Activated CD4-positive, alpha-beta T cell treated with anti-CD3 and anti-CD28 coated beads, Interleukin-2, amount 50 U/mL, for 4 hours (primary cell): Measurements from ENCODE around the gene PGAP2.
"Not testable (repeated sequence)": the region's sequence is repeated elsewhere in the genome, so short reads cannot be mapped to it uniquely, and the experiment has no call there.

Source experiments
- DNase-seq, 2 experiments: peaks; one replicate each; pipeline ENCODE4 v3.0.0-alpha.2; 2020

The PGAP2 gene

DNA sequence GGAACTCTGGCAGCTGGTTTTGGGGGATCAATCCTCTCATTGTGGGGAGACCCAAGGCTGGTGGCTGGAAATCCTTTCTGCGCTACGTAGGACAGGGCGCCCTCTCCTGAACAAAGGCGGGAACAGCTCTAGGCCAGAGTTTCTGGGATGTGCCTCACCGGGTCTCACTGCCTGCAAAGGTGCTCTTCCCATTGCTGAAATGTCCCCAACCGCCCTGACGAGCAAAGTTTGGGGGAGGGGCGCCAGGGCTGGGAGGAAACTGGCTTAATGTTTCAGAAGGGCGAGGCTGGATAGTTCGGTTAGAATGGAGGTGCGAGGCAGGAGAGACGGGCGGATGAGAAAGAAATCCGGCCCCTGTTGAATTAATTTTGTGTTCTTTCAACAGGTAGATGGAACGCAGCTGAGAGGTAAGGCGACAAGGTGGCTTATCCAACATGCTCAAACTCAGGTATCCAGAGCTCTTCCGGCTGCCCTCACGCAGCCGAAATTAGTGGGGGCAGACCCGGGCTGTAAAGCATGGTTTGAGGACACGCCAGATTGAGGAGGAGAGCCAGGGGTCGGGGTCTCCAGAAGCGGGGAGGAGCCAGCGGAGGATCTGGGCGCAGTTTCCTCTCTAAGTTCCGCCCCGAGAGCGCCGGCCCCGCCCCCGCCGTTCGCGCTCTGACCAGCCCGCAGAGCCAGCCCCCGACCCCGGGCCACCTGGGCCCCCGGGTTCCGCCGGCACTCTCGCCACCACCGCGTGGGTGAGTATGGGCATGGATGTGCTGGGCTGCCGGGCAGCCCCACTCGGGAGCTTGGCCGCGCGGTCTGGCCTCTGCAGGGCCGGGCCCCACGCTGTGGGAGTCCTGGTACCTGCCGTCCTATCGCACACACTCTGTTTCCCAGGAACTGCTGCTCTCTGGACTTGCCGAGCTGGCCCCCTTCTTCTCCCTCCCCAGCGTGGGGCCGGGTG, at the start of gene PGAP2:
PGAP2 (plus strand) TSS at position 652 of the 952 bp plus-strand sequence. CDS start 2,700 bp downstream, outside the sequence.
- peak; percentile 40 to 42 for DNase-seq

DNA sequence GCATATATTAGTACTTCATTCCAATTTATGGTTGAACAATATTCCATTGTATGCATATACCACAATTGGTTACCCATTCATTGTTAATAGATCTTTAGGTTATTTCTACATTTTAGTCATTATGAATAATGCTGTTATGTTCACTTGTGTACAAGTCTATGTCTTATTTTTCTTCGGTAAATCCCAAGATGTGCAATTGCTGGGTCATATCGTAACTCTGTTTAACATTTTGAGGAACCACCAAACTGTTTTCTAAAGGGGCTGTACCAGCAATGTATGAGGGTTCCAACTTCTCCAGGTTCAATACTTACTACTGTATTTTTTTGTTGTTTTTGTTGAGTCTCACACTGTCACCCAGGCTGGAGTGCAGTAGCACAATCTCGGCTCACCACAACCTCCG, 44.1 kb upstream of the PGAP2 start:
- no peak for DNase-seq

DNA sequence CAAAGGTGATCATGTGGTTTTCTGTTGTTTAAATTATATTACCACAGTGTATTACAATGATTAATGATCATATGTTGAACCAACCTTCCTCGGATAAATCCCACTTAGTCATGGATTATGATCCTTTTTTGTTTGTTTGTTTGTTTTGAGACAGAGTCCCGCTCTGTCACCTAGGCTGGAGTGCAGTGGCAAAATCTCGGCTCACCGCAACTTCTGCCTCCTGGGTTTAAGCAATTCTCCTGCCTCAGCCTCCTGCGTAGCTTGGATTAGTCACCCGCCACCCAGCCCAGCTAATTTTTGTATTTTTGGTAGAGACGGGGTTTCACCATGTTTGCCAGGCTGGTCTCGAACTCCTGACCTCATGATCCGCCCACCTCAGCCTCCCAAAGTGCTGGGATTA, 41.5 kb upstream of the PGAP2 start:
- not testable (repeated sequence) for DNase-seq

DNA sequence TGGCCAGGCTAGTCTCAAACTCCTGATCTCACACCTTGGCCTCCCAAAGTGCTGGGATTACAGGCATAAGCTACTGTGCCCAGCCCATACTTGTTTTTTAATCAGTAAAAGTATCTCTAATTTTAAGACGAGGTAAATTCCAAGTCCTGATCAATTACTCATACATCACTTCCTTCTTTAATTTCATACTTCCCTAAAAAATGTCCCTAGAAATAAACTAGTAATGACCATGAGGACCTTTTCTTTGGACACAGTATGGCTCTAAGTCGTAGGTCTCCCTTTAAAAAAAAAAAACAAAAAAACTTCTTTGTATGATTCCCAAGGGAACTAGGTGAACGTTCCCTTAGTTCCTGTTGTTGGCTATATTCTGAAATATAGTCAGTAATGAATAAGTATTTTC, 40.8 kb upstream of the PGAP2 start:
- DNase-seq, result no peak

- no peak for DNase-seq
Observed at GRCh38 chr11:3773180-3773579, 35.2 kb upstream of the PGAP2 start.

DNA sequence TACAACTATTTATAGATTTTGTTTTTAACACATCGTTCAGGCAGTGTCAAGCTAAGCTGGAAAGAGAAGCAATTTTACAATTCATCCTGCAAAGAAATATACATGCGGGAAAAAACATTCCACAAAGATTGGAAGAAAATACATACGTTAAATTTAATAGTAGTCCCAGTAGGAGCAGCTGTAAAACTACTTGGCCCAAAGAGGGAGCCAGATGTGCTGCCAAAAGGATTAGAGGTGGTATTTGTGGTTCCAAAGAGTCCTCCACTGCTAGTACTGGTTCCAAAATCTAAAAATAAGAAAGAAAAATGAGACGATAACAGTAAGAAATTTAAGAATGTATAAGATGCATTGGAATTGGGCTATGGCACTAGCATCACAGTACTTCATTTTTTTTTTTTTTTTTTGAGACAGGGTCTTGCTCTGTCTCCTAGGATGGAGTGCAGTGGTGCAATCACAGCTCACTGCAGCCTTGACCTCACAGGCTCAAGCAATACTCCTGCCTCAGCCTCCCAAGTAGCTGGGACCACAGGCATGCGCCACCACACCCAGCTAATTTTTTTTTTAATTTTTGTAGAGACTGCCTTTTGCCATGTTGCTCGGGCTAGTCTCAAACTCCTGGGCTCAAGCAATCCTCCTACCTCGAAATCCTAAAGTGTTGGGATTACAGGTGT, 32.5 kb upstream of the PGAP2 start:
- DNase-seq, result no peak

DNA sequence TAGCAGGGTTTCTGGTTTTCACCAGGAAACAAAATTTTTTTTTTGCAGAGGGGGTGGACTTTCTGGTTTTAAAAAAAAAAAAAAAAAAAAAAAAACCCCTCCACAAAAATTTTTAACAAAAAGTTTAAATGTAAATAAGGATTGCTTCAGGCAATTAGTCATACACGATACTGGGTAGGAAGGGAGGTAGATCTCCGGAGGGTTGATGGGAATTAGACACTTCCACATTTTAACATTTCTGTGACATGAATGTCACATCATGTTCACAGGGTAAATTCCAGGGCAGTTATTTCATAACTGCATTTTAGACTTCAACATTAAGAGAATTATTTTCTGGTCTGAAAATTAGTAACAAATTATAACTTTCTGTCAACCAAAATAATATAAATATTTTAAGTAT, 26.9 kb upstream of the PGAP2 start:
- DNase-seq, result no peak

- no peak for DNase-seq
Observed at GRCh38 chr11:3782963-3783362, 25.4 kb upstream of the PGAP2 start.

GRCh38 chr11:3783611-3784010, 24.7 kb upstream of the PGAP2 start:
- DNase-seq, result no peak

DNA sequence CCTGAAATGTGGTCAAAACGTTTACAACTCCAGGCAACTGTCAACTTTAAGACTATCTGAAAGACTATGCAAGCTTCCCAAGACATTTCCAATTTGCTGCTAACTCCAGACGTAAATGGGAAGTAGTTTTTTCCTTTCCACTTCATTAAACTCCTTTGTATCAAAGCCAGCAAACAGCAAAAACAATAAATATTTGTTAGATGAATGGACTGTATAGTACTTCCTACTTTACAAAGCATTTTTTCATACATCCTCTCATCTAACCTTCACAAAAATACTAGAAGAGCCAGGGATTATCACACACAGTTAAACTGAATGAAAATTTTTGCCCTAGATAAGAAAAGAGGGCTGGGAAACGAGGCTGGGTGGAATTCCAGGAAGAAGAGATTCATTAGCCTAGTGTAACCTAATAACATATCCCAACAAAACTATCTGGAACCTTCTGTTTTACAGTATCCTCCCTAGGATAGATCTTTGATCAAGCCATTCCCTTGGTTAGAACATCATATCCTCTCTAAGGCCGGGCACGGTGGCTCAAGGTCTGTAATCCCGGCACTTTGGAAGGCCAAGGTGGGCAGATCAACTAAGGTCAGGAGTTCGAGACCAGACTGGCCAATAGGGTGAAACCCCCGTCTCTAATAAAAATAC, 21.5 kb upstream of the PGAP2 start:
- DNase-seq, result no peak

GRCh38 chr11:3794387-3794786, 14.0 kb upstream of the PGAP2 start:
- DNase-seq, result not testable (repeated sequence)

DNA sequence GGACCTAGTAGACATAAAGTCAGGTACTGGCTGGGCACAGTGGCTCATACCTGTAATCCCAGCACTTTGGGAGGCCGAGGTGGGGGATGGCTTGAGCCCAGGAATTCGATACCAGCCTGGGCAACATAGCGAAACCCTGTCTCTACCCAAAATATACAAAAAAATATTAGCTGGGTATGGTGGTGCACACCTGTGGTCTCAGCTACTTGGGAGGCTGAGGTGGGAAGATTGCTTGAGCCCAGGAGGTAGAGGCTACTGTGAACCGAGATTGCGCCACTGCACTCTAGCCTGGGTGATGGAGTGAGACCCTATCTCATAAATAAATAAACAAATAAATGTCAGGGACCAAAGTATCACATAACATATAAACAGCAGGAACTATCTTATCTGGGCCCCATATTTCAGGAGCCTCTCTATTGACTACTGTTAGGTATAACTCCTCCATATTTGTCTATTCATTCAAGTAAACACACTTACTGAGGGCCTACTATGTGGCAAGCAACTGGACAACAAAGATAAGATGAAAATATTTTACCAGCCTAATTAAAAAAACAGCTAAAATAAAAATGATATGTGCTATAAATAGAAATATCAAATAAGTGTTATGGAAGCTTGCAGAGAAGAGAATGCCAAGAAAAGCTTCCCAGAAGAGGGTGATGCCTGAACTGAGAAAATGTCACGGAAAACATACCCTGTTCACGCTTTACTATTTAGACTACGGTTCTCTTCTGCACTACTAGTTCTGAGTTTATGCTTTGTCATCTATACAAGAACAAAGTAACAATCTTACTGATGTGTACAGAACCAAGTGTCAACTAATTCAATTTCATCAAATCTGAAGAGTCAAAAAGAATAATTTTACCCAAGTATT, 13.0 kb upstream of the PGAP2 start:
- DNase-seq, result no peak

- DNase-seq, result no peak
Observed at GRCh38 chr11:3796002-3796311, 12.4 kb upstream of the PGAP2 start.

DNA sequence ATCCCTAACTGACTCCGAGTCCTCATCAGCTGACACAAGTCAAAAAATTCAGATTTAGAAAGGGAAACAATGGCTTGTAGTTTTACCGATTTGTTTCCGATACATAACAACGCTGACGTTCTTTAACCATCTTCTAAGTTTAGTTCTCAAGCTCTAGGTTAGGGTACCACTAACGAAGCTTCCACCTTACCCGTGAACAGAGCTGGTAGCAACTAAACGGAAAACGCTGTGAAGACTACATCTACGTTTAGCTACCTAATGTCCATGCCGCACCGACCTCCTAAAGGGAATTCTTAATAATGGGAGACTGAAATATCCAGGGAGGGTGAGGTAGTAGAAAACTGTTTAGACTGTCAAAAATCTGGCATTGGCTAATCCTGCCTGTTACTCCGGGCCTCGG, 12.0 kb upstream of the PGAP2 start:
- no peak for DNase-seq

GRCh38 chr11:3796801-3797328, 11.5 kb upstream of the PGAP2 start:
- DNase-seq, result no peak

DNA sequence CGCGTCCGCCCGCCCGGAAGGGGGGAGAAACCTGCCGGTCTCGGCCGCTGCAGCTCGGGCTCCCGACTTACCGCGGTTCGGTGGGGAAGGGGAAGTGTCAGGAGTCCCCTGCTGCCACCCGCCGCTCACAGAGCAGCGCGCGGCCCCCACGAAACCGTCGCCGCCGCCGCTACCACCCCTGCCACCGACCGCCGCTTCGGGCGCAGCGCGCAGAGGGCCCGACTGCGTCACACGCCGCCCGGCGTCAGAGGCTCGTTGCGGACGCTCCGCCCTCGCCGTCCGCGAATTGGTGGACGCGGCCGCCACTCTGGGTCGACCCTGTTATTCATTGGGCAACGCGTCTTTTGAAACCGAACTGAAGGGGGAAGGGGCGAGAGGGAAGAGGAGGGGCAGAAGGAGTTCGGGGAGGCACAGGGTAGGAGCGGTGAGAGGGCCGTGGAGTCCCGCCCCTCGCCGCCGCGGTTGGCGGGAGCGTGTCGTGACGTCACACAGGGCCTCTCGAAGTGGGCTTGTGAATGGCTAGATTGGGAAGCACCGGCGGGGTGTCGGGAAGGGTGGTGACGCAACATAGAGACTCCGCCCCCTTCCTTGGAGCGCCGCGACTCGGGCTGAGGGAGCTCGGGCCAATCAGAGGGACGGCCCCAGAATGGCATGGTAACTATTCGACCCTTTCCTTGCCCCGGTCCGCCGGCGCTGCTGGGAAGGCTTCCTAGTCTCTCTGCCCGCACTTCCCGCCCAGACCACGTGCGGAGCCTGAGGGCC, 10.8 kb upstream of the PGAP2 start, which contains the start of gene NUP98:
NUP98 (minus strand) TSS at position 226 of the 762 bp plus-strand sequence. CDS start 15,437 bp downstream, outside the sequence.
- peak; percentile 99 to 100 for DNase-seq

DNA sequence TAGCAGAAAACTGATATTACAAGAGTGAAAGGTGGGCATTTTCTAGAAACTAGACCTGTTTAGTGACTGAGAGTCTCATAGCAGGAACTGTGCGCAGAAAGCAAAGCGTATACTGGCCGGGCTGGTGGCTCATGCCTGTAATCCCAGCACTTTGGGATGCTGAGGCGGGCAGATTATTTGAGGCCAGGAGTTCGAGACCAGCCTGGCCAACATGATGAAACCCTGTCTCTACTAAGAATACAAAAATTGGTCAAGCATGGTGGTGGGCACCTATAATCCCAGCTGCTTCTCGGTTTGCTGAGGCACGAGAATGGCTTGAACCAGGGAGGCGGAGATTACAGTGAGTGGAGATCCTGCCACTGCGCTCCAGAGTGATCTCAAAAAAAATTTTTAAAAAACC, 9.2 kb upstream of the PGAP2 start:
- DNase-seq, result no peak

- no peak for DNase-seq
Observed at GRCh38 chr11:3799873-3800272, 8.5 kb upstream of the PGAP2 start.

DNA sequence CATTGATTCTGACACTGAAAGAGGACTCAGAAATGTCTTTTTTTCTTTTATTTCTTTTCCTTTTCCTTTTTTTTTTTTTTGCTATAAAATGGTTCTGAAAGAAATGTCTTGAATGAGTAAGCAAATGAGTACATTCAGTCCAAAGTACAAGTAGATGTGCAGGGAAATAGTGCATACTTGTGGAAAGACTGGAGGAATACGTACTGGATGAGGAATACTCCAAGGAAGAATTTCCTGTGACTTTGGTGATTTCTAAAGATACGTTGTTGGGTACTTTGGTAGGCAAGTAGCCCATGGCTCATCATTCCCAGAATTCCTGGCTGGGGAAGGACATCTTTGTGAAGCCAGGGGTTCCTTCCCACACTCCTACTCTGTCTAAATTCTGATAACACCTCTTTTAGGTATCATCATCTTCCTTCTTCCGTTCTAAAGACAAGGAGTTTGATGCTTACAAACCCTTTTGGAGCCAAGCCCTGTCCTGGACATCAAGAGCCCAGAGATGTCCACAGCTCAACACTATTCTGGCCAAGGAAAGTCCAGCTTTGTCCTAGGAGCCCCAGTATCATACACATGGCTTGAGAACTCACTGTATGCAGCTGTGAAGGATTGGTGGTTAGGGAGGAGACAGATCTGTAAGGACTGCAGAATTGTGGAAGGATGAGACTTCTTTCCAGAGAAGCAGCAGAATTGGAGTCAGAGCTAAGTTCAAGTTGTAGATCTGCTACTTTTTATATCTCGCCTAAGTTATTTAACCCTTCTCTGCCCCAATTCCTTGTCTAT, 6.2 kb upstream of the PGAP2 start:
- DNase-seq, result no peak

- no peak for DNase-seq
Observed at GRCh38 chr11:3803726-3804495, 4.4 kb upstream of the PGAP2 start.
